Endometrium (tissue), 2 donors: ENCODE measurements around the gene PXYLP1.
A peak's percentile ranks its signal among the peaks of the same experiment; 100 is the strongest.
"Not testable (repeated sequence)": the region's sequence is repeated elsewhere in the genome, so short reads cannot be mapped to it uniquely, and the experiment has no call there.

ENCODE experiments used
- FAIRE-seq: peaks from 2 replicates; lab custom pipeline; 2012; peaks lifted over from hg19 to GRCh38; lab: Jason Lieb, UNC
- donor health status: control.
- donor health status: control.

Gene PXYLP1

GRCh38 chr3:141231101-141231951, at the start of gene PXYLP1:
Gene PXYLP1, plus strand, starts transcription at chr3:141231825. Its CDS starts 28,351 bp downstream, at chr3:141260176.
- no peak for FAIRE-seq

- no peak for FAIRE-seq
Measured at GRCh38 chr3:141183606-141184005, 48.0 kb upstream of the PXYLP1 start.

- FAIRE-seq = no peak
Measured at GRCh38 chr3:141184430-141184829, 47.2 kb upstream of the PXYLP1 start.

DNA sequence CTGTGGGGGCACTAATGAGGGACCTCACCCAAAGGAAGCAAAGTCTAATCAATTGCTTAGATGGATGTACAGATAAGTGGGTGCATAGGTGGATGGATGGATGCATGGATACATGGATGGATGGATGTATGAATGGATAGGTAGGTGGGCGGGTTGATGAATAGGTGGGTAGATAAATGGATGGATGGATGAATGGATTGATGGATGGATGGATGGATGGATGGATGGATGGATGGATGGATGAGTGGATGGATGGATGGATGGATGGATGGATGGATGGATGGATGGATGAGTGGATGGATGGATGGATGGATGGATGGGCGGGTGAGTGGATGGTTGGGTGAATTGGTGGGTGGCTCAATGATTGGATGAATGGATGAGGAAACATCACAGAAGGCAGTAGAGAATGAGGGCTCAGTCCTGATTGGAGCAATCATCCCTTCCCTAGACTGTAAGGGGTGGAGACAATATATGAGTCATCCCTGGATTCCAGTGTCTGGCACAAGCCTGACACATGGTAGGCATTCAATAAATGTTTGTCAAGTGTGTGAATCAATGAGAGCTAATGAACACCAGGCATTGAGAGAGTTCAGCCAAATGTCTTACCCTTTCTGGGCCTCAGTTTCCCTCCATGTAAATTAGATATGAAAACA, 40.4 kb upstream of the PXYLP1 start:
- no peak for FAIRE-seq

DNA sequence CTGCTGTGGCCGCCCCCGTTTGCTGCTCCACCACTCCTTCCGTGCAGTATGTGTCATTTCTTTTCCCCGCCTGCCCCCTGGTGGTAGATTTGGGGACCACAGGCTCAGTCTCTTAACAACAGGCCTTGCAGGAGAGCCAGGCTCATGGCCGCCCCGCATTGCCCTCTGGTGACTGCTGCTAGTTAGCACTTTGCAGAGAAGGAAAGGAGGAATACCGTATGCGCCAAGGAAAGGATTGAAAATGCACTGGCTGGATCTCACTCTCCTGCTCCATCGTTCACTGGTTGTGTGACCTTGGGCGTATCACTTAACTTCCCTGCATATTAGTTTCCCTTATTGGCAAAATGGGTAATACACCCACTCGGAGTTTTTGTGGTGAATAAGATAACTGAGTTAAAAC, 39.3 kb upstream of the PXYLP1 start:
- peak; percentile 91 for FAIRE-seq

GRCh38 chr3:141193066-141193830, 38.4 kb upstream of the PXYLP1 start:
- no peak for FAIRE-seq

- FAIRE-seq = no peak
Measured at GRCh38 chr3:141201122-141201521, 30.5 kb upstream of the PXYLP1 start.

DNA sequence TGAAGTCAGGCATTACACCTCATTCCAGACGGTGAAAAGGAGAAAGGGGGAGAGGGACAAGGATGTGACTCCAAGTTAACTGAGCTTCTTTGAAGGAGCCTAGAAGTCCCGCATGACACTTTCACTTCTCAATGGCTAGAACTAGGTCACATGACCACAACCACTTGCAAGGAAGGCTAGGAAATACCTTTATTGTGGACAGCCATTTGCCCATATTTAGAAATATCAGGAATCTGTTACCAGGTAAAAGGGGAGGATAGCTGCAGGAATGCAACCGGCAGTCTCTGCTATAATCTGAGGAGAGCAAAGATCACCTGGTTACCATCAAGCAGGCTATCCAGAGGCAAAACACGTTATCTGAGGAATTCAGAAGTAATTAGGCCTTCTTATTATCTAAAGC, 28.9 kb upstream of the PXYLP1 start:
- no peak for FAIRE-seq

DNA sequence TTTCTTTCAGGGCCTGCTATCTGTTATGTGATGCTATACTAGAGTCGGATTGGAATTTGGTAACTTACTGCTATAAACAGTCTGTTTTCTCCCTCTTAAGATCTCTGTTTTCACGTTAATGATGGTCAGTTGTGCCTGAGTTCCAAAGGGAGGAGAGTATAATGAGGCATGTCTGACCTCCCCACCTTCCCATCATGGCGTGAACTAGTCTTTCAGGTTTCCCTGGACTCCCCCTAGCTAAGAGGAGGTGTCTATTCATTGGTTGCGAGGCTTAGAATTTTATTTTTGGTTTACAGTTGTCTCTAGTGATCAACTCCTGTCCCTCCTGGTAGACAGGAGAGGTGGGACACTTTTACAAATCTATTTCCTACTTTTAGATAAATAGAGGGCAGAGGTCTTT, 27.8 kb upstream of the PXYLP1 start:
- FAIRE-seq = no peak

DNA sequence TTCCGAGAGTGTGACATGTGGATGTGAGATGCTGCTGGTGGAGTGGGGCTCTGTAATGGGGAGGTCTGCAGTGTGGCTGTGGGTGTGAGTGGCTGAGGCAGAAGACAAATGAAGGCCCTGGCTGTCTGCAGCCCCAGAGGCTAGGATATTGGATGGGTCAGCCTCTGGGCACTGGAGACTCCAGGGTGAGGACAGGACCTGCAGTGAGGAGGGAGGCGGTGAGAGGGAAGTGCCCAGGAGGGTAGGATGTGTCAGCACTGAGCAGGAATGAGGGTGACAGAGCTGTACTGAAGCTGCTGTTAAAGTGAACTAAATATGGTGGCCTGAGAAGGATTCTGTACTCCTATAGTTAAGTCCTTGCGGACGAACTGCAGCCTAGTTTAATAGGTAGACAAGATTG, 27.3 kb upstream of the PXYLP1 start:
- no peak for FAIRE-seq

DNA sequence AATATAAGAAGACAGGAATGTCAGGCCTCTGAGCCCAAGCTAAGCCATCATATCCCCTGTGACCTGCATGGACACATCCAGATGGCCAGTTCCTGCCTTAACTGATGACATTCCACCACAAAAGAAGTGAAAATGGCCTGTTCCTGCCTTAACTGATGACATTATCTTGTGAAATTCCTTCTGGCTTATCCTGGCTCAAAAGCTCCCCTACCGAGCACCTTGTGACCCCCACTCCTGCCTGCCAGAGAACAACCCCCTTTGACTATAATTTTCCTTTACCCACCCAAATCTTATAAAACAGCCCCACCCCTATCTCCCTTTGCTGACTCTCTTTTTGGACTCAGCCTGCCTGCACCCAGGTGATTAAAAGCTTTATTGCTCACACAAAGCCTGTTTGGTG, 20.3 kb upstream of the PXYLP1 start:
- not testable (repeated sequence) for FAIRE-seq

DNA sequence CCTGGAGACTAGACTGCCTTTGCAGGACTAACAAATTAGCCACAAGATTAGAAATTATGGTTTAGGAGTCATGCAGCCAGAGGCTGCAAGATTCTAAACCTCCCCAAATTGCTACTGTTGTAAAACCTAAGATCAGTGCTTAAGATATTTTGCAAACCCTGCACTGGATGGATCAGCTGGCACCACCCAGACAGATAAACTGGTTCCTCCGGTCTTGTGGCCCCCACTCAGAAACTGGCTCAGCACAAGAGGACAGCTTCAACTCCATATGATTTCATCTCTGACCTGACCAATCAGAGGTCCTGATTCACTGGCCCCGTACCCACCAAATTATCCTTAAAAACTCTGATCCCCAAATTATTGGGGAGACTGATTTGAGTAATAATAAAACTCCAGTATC, 19.5 kb upstream of the PXYLP1 start:
- FAIRE-seq = no peak

GRCh38 chr3:141212555-141212954, 19.1 kb upstream of the PXYLP1 start:
- no peak for FAIRE-seq

- no peak for FAIRE-seq
Measured at GRCh38 chr3:141216975-141217374, 14.7 kb upstream of the PXYLP1 start.

DNA sequence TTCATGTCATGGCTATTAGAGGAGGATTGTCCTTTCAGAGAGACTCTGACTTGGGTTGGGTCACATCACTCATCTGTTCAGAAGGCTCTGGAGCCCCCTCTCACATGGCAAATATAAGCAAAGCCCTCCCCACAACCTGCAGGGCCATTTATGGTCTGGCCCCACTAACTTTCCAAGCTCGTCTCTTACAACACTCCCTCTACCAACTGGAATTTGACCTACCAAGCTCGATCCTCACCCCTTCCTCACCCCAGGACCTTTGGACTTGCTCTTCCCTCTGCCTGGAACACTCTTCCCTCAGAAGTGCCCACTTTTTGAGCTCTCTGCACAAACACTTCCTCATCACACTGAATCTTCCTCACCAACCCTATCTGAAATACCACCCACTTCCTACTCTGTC, 14.2 kb upstream of the PXYLP1 start:
- FAIRE-seq = no peak

DNA sequence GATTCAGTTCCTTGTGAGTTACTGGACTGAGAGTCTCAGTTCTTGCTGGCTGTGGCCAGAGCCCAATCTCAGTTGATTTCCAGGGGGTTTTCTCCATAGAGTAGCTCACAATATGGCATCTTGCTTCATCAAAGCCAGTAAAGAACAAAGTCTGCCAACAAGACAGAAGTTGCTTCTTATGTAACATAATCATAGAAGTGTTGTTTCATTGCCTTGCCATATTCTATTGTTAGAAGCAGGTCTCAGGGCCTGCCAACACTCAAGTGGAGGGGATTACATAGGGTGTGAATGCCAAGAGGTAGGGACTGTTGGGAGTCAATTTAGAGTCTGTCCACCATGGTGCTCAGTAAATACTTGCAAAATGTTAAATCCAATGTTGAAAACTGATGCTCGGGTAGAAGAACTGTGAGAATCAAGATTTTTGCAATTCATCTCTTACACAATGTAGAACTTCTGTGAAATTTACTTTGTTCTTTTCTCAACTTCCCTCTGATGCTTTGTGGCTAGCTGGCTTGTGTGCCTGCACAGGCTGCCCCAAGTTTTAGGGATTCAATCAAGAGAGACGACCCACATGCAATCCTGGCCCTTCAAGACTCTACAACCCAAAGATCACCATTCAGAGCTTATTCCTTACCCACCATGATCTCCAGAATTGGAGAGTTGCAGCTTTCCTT, 13.3 kb upstream of the PXYLP1 start:
- no peak for FAIRE-seq

DNA sequence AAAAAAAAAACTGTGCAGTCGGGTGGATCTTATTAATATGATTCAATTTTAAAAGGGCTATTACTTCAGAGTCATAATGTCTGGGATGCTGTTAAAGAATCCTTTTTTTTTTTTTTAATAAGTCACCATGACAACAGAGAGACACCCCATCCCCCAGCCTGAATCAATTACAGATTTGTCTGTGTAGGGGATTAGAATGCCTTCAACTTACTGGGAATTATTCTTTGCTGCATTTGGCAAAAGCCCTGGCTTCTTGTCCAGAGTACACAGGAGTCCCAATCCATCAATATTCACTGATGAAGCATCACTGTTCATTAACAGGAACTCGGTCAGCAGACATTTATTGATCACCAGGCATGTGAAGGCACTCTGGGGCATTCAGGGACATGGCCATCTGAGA, 12.7 kb upstream of the PXYLP1 start:
- no peak for FAIRE-seq

GRCh38 chr3:141223673-141224166, 7.9 kb upstream of the PXYLP1 start:
- no peak for FAIRE-seq

GRCh38 chr3:141225939-141226338, 5.7 kb upstream of the PXYLP1 start:
- FAIRE-seq = no peak

- no peak for FAIRE-seq
Measured at GRCh38 chr3:141227216-141227615, 4.4 kb upstream of the PXYLP1 start.

- FAIRE-seq = peak; percentile 98
Measured at GRCh38 chr3:141227752-141228151, 3.9 kb upstream of the PXYLP1 start.

DNA sequence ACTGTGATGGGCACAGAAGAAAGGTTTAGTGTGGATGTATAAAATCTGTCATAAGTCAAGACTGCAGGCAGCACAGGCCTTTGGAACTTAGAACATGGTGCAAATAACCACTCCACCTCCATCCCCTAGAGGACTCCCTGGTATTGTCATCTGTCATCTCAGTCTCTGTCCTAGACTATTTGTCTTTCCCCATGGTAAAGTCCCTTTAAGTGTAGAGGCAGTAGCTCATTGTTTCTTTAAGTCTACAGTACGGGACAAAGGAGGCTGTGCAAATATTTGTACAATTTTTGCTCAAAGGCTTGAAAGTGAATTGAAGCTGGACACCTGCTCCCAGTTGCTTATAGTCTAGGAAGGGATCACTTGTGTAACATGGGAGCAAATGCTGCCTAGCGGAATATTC, 3.2 kb upstream of the PXYLP1 start:
- no peak for FAIRE-seq
